Measurements from ENCODE around the gene AKAP8. TPM values are rescaled to one million over a fixed set of nuclear protein-coding genes. Genes with fewer than 3 reads are reported as not detected.
A peak's percentile ranks its signal among the peaks of the same experiment; 100 is the strongest.

Gene AKAP8
- 11.5 and 11.9 TPM in 2 replicates for total RNA-seq (2014; rRNA removed; shearing (Covaris generic))
- polyA plus RNA-seq (2015; cell fraction: cytosol; rRNA removed), result 11.7 and 20.3 TPM in 2 replicates
- polyA plus RNA-seq (2015; cell fraction: nucleus; rRNA removed), result 32.0 and 44.1 TPM in 2 replicates

- in situ Hi-C loops (cut with HindIII; ENCODE audit: low pct_unique_long_range_greater_than_20kb, low sequenced_read_pairs), result no loop called here
- DNase-seq (ENCODE audit: low read depth, low spot score), result peak; percentile 96
Observed at GRCh38 chr19:15379083-15379998, at the start of gene AKAP8. Gene AKAP8, minus strand, starts transcription at chr19:15379787. Its CDS starts 56 bp downstream, at chr19:15379731.

- DNase-seq (ENCODE audit: low read depth, low spot score), result no peak
- in situ Hi-C loops (cut with HindIII; ENCODE audit: low pct_unique_long_range_greater_than_20kb, low sequenced_read_pairs), result no loop called here
Observed at GRCh38 chr19:15427991-15428471, 48.4 kb upstream of the AKAP8 start.

- in situ Hi-C loops (cut with HindIII; ENCODE audit: low pct_unique_long_range_greater_than_20kb, low sequenced_read_pairs), result no loop called here
- DNase-seq (ENCODE audit: low read depth, low spot score), result no peak
Observed at GRCh38 chr19:15427350-15427700, 47.7 kb upstream of the AKAP8 start.

- peak; percentile 24 for DNase-seq (ENCODE audit: low read depth, low spot score)
- in situ Hi-C loops (cut with HindIII; ENCODE audit: low pct_unique_long_range_greater_than_20kb, low sequenced_read_pairs), result no loop called here
Observed at GRCh38 chr19:15426485-15427349, 47.1 kb upstream of the AKAP8 start.

- in situ Hi-C loops (cut with HindIII; ENCODE audit: low pct_unique_long_range_greater_than_20kb, low sequenced_read_pairs), result no loop called here
- no peak for DNase-seq (ENCODE audit: low read depth, low spot score)
Observed at GRCh38 chr19:15425321-15425950, 45.8 kb upstream of the AKAP8 start.

GRCh38 chr19:15424692-15425272 is 45.2 kb upstream of the AKAP8 start:
- in situ Hi-C loops (cut with HindIII; ENCODE audit: low pct_unique_long_range_greater_than_20kb, low sequenced_read_pairs), result no loop called here
- DNase-seq (ENCODE audit: low read depth, low spot score), result no peak

GRCh38 chr19:15424121-15424520 is 44.5 kb upstream of the AKAP8 start:
- in situ Hi-C loops (cut with HindIII; ENCODE audit: low pct_unique_long_range_greater_than_20kb, low sequenced_read_pairs), result no loop called here
- no peak for DNase-seq (ENCODE audit: low read depth, low spot score)

- no peak for DNase-seq (ENCODE audit: low read depth, low spot score)
- in situ Hi-C loops (cut with HindIII; ENCODE audit: low pct_unique_long_range_greater_than_20kb, low sequenced_read_pairs), result no loop called here
Observed at GRCh38 chr19:15423130-15423529, 43.5 kb upstream of the AKAP8 start.

GRCh38 chr19:15422296-15423075 is 42.9 kb upstream of the AKAP8 start:
- no peak for DNase-seq (ENCODE audit: low read depth, low spot score)
- in situ Hi-C loops (cut with HindIII; ENCODE audit: low pct_unique_long_range_greater_than_20kb, low sequenced_read_pairs), result no loop called here

- no peak for DNase-seq (ENCODE audit: low read depth, low spot score)
- in situ Hi-C loops (cut with HindIII; ENCODE audit: low pct_unique_long_range_greater_than_20kb, low sequenced_read_pairs), result no loop called here
Observed at GRCh38 chr19:15421721-15422260, 42.2 kb upstream of the AKAP8 start.

- DNase-seq (ENCODE audit: low read depth, low spot score), result no peak
- in situ Hi-C loops (cut with HindIII; ENCODE audit: low pct_unique_long_range_greater_than_20kb, low sequenced_read_pairs), result no loop called here
Observed at GRCh38 chr19:15421136-15421695, 41.6 kb upstream of the AKAP8 start.

- no peak for DNase-seq (ENCODE audit: low read depth, low spot score)
Observed at GRCh38 chr19:15419413-15420025, 39.9 kb upstream of the AKAP8 start.

GRCh38 chr19:15418579-15419412 is 39.2 kb upstream of the AKAP8 start, which contains the start of gene AKAP8L:
Gene AKAP8L, minus strand, starts transcription at chr19:15418988. Its CDS starts 65 bp downstream, at chr19:15418923.
- DNase-seq (ENCODE audit: low read depth, low spot score), result peak; percentile 99
- in situ Hi-C loops (cut with HindIII; ENCODE audit: low pct_unique_long_range_greater_than_20kb, low sequenced_read_pairs), result no loop called here

More at GRCh38 chr19:15419413-15420025, 39.9 kb upstream of the AKAP8 start:
- in situ Hi-C loops (cut with HindIII; ENCODE audit: low pct_unique_long_range_greater_than_20kb, low sequenced_read_pairs), result no loop called here

- in situ Hi-C loops (cut with HindIII; ENCODE audit: low pct_unique_long_range_greater_than_20kb, low sequenced_read_pairs), result no loop called here
- no peak for DNase-seq (ENCODE audit: low read depth, low spot score)
Observed at GRCh38 chr19:15418231-15418578, 38.6 kb upstream of the AKAP8 start.

- in situ Hi-C loops (cut with HindIII; ENCODE audit: low pct_unique_long_range_greater_than_20kb, low sequenced_read_pairs), result no loop called here
- no peak for DNase-seq (ENCODE audit: low read depth, low spot score)
Observed at GRCh38 chr19:15417699-15418098, 38.1 kb upstream of the AKAP8 start.

Measured in SK-MEL-5 (cell line).